H1 (cell line): ENCODE results near the gene GNAL. TPM values are rescaled to one million over a fixed set of nuclear protein-coding genes. Genes with fewer than 3 reads are reported as not detected.

ENCODE experiments used
- ASH2L ChIP-seq: fragments of 200-600, 300-600 bp; sonication (generic); IDR thresholded peaks from one replicate; pipeline ENCODE4 v1.7.1; 2017; ENCODE audit warnings: low read length
- CBX5 ChIP-seq: fragments of 300-800, 300-1000 bp; sonication (generic); IDR thresholded peaks from 2 replicates; pipeline ENCODE4 v1.7.1; 2016; ENCODE audit warnings: antibody characterized with exemption, low read length, low read depth
- POLR2AphosphoS5 ChIP-seq: IDR thresholded peaks from 2 replicates; pipeline ENCODE4 v1.6.1; 2011; ENCODE audit warnings: low read depth, low read length
- SUZ12 ChIP-seq: fragments of 200-600 bp; sonication (generic); IDR thresholded peaks from 2 replicates; pipeline ENCODE4 v1.6.1; 2012; ENCODE audit warnings: mild to moderate bottlenecking, inconsistent platforms, low read length, moderate library complexity, mixed read lengths
- TBP ChIP-seq: IDR thresholded peaks from 2 replicates; pipeline ENCODE4 v1.6.1; 2011; ENCODE audit warnings: low read depth, low read length, improper control_type of control experiment
- polyA plus RNA-seq, 7 experiments: library from polyadenylated mRNA; depleted of rRNA in 3 of 7; stranded (reverse) in 5 of 7; unstranded in 2 of 7; fragments of >200 nt in 5 of 7; fragments of 200-250 nt in 2 of 7; gene quantifications; 1 replicate in 5 of 7; 2 replicates in 1 of 7; 4 replicates in 1 of 7; pipeline versions ENCODE4 v1.2.1 to v1.2.3, GENCODE V29; 2011 to 2013; ENCODE audit warnings: missing spikeins in 2 of 7, mixed read lengths in 2 of 7
- total RNA-seq: library from RNA; stranded (reverse); fragmentation: NEBNext Ultra II Directional; extraction: Animal tissue kit (Norgen Biotek cat#: 25700); gene quantifications from 2 replicates; pipeline ENCODE4 v1.2.1, GENCODE V29; 2021

The GNAL gene
- total and polyA plus RNA-seq, 2 of the 8 experiments (the other 6 are each of a cell fraction or from before 2014, with no cell fraction given) = 13.2 to 18.3 TPM

DNA sequence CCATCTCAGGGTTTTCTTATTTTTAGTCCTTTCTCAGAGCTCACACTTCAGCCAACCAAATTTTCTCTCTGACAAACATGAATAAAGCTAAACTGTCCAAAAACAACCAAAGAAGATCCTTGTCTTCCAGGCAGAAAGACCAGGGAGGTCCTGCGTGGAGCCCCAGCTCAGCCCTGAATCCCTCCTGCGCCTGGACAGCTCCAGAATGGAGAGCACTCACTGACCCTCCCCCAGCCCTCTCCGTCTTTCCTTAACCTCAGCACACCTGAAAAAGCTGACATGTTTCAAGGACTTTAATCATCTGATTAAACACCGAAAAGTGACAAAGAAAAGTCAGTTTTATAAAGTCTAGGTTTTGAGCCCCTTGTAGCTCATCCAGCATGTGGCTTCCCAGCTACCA is 22.9 kb upstream of the GNAL start (continued):
- TF ChIP-seq POLR2AphosphoS5 = no peak
- no peak for TF ChIP-seq SUZ12
- no peak for TF ChIP-seq CBX5
- no peak for TF ChIP-seq TBP
- TF ChIP-seq ASH2L = no peak
